PC-3 (cell line): ENCODE data around the gene SUV39H1.

Source experiments
- CTCF ChIP-seq: fragments of 300-600 bp; sonication (generic); conservative IDR thresholded peaks from 2 replicates; pipeline ENCODE4 v1.5.1; 2017; ENCODE audit warnings: antibody characterized with exemption, low read depth, mild to moderate bottlenecking, low read length
- EZH2 ChIP-seq: fragments of 300-600 bp; sonication (generic); IDR thresholded peaks from one replicate; pipeline ENCODE4 v1.6.1; 2017; ENCODE audit warnings: antibody characterized with exemption, mild to moderate bottlenecking, low read length; ENCODE audit not compliant: unreplicated experiment

DNA sequence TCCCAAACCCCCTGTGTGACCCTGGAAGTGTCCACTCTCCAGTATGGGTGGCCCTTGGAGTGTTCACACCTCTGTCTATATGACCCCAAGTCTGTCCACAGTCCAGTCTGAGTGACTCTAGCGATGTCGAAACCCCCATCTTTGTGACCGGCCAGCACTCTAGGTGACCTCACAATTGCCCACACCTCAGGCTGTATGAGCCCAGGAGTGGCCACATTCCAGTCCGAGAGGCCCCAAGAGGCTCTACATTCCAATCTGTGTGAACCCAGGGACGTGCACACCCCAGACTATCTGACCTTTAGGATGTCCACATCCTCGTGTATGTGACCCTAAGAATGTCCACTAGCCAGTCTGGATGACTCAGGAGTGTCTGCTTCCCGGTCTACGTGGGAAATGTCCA lies 57.7 kb downstream of the SUV39H1 start:
- no peak for TF ChIP-seq CTCF
- TF ChIP-seq EZH2, result no peak
